Left lung (tissue), 10 donors: ENCODE measurements around the gene PCDHA4. TPM values are rescaled to one million over a fixed set of nuclear protein-coding genes. Genes with fewer than 3 reads are reported as not detected.
A peak's percentile ranks its signal among the peaks of the same experiment; 100 is the strongest.
"Not testable (repeated sequence)": the region's sequence is repeated elsewhere in the genome, so short reads cannot be mapped to it uniquely, and the experiment has no call there.

Experiments
- ATAC-seq: fragments of 200-7000 bp; cut with Tn5 transposase; one replicate; pipeline ENCODE4 v1.9.1; 2020; ENCODE audit warnings: moderate library complexity
- DNase-seq, 4 donors: peaks; one replicate each; pipeline ENCODE4 v3.0.0-alpha.2; 2013 to 2020
- H3K27ac ChIP-seq, 2 donors: fragments of 200-600 bp; sonication (generic) in 1 of 2; one replicate each; pipeline versions ENCODE4 v1.5.0 to v1.8.0; 2020 to 2021
- H3K27me3 ChIP-seq, 2 donors: fragments of 200-600 bp; sonication (generic) in 1 of 2; one replicate each; pipeline versions ENCODE4 v1.5.0 to v1.8.0; 2020 to 2021
- H3K36me3 ChIP-seq, 2 donors: fragments of 200-600 bp; sonication (generic) in 1 of 2; one replicate each; pipeline versions ENCODE4 v1.5.0 to v1.8.0; 2020 to 2021
- H3K4me1 ChIP-seq, 2 donors: fragments of 200-600 bp; one replicate each; pipeline ENCODE4 v1.8.0; 2021
- H3K4me3 ChIP-seq, 2 donors: fragments of 200-600 bp; sonication (generic) in 1 of 2; one replicate each; pipeline versions ENCODE4 v1.5.0 to v1.8.0; 2020 to 2021; ENCODE audit warnings: mild to moderate bottlenecking in 1 of 2
- H3K9me3 ChIP-seq, 2 donors: fragments of 200-600 bp; sonication (generic) in 1 of 2; one replicate each; pipeline versions ENCODE4 v1.5.0 to v1.8.0; 2020 to 2021
- CTCF ChIP-seq, 2 donors: fragments of 200-600 bp; sonication (generic) in 1 of 2; IDR thresholded peaks; one replicate each; pipeline versions ENCODE4 v1.5.0 to v1.8.0; 2021; ENCODE audit warnings: antibody characterized with exemption in 2 of 2
- intact Hi-C, 2 donors: fragments of 100-400 bp; cut with DNase I; formaldehyde crosslinking; loops; one replicate each; pipeline versions ENCODE4 v1.11.2 to v1.14.2; 2022
- polyA plus RNA-seq, 6 donors: library from polyadenylated mRNA; unstranded; fragments of 120-200 nt; gene quantifications; one replicate each; pipeline ENCODE4 v1.2.1, GENCODE V29; 2013; ENCODE audit not compliant: insufficient read length in 6 of 6
- total RNA-seq, 2 donors: library from RNA; stranded (reverse); fragmentation: NEBNext Ultra II Directional; extraction: Animal tissue kit (Norgen Biotek cat#: 25700); gene quantifications; one replicate each; pipeline ENCODE4 v1.2.1, GENCODE V29; 2021
- donor health status: DM: no; HTN: yes; CAD: no.
- donor health status: DM: no; HTN: no; CAD: no.

Gene PCDHA4
- total and polyA plus RNA-seq, 8 donors: 0.20 to 0.79 (median 0.50) TPM

- Histone ChIP-seq H3K9me3 (peaks cover 0 to 96% of the 10 kb centered on the region in 2 donors), H3K4me3 (no peak within 1 kb of the TSS), H3K27ac (no peak within 1 kb of the TSS), H3K36me3 (no peaks in the 10 kb centered on the region), H3K27me3 (peaks cover 10 to 50% of the 10 kb centered on the region in 2 donors), H3K4me1 (no peaks in the 10 kb centered on the region)
- DNase-seq: no peak
- no peak for ATAC-seq
- no peak for TF ChIP-seq CTCF (IDR thresholded peaks at IDR 0.05)
- intact Hi-C loops: no loop called here
These were observed 20.8 kb upstream of the PCDHA4 start, which contains the start of gene PCDHA1 for GRCh38 chr5:140785905-140786686. Gene PCDHA1 (plus strand): TSS chr5:140786140.

- H3K4me3 ChIP-seq, H3K27ac ChIP-seq, H3K36me3 ChIP-seq, ATAC-seq, H3K4me1 ChIP-seq, intact Hi-C loops: not testable (repeated sequence)
- H3K9me3 ChIP-seq: peaks cover 0 to 93% of the 10 kb centered on the region in 2 donors
- DNase-seq: peak in 1 of 4 donors; percentile 74
- peaks cover 10 to 55% of the 10 kb centered on the region in 2 donors for H3K27me3 ChIP-seq
These were observed 19.4 kb upstream of the PCDHA4 start for GRCh38 chr5:140787422-140787821.

DNA sequence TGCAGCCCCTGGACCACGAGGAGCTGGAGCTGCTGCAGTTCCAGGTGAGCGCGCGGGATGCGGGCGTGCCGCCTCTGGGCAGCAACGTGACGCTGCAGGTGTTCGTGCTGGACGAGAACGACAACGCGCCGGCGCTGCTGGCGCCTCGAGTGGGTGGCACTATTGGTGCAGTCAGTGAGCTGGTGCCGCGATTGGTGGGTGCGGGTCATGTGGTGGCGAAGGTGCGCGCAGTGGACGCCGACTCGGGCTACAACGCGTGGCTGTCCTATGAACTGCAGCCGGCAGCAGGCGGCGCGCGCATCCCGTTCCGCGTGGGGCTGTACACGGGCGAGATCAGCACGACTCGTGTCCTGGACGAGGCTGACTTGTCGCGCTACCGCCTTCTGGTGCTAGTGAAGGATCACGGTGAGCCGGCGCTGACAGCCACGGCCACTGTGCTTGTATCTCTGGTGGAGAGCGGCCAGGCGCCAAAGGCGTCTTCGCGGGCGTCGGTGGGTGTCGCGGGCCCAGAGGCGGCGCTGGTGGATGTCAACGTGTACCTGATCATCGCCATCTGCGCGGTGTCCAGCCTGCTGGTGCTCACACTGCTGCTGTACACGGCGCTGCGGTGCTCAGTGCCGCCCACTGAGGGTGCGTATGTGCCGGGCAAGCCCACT is 18.9 kb upstream of the PCDHA4 start:
- ATAC-seq, H3K4me3 ChIP-seq, intact Hi-C loops, H3K36me3 ChIP-seq, H3K27ac ChIP-seq, H3K4me1 ChIP-seq: not testable (repeated sequence)
- Histone ChIP-seq H3K9me3 (peaks cover 0 to 92% of the 10 kb centered on the region in 2 donors), H3K27me3 (peaks cover 10 to 61% of the 10 kb centered on the region in 2 donors)
- peak in 1 of 4 donors; percentile 71 for DNase-seq

DNA sequence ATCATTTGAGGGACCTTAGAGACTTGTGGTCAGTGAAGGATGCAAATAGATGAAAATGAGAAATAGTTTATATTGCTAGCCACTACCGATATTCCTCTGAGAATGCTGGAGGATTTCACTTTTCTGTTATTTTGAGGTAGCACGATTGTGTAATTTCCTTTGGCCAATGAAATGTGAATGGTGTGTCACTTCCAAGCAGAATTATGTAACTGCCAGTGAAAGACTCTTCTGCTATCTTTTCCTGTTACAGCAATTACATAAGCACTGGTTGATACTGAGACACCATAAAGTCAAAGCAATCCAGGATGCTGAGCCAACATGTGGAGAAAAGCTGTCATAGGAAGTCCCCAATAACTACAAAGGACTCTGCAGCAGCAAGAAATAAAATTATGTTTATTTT is 15.8 kb upstream of the PCDHA4 start:
- no peak overlapping the region for H3K4me3 ChIP-seq
- no peak for DNase-seq
- H3K4me1 ChIP-seq: no peaks in the 10 kb centered on the region
- TF ChIP-seq CTCF (IDR thresholded peaks at IDR 0.05): no peak
- no peak for ATAC-seq
- H3K9me3 ChIP-seq: peaks cover 0 to 91% of the 10 kb centered on the region in 2 donors
- H3K27ac ChIP-seq: no peak overlapping the region
- peaks cover 10 to 76% of the 10 kb centered on the region in 2 donors for H3K27me3 ChIP-seq
- H3K36me3 ChIP-seq: no peaks in the 10 kb centered on the region
- intact Hi-C loops: no loop called here

GRCh38 chr5:140794595-140795258 is 12.1 kb upstream of the PCDHA4 start, which contains the start of gene PCDHA2:
Gene PCDHA2 (plus strand): TSS chr5:140794852.
- Histone ChIP-seq H3K27me3 (peaks cover 0 to 66% of the 10 kb centered on the region in 2 donors), H3K4me3 (peak within 1 kb of the TSS in 1 of 2 donors; percentile 8), H3K36me3 (no peaks in the 10 kb centered on the region), H3K4me1 (no peaks in the 10 kb centered on the region), H3K27ac (no peak within 1 kb of the TSS), H3K9me3 (peaks cover 0 to 79% of the 10 kb centered on the region in 2 donors)
- DNase-seq (peak in 1 of 4 donors; percentile 7), ATAC-seq (no peak)
- TF ChIP-seq CTCF (IDR thresholded peaks at IDR 0.05): no peak
- intact Hi-C loops: no loop called here

- peaks cover 0 to 78% of the 10 kb centered on the region in 2 donors for H3K9me3 ChIP-seq
- no peak for DNase-seq
- H3K4me1 ChIP-seq: no peaks in the 10 kb centered on the region
- ATAC-seq: no peak
- no peak for TF ChIP-seq CTCF (IDR thresholded peaks at IDR 0.05)
- no peaks in the 10 kb centered on the region for H3K36me3 ChIP-seq
- peaks cover 0 to 69% of the 10 kb centered on the region in 2 donors for H3K27me3 ChIP-seq
- intact Hi-C loops: no loop called here
- no peak overlapping the region for H3K27ac ChIP-seq
- H3K4me3 ChIP-seq: peak overlapping the region in 1 of 2 donors; percentile 8
These were observed 11.6 kb upstream of the PCDHA4 start for GRCh38 chr5:140795259-140795641.

GRCh38 chr5:140796072-140796717 is 10.7 kb upstream of the PCDHA4 start:
- peak in 1 of 4 donors; percentile 77 for DNase-seq
- not testable (repeated sequence) for ATAC-seq
- H3K9me3 ChIP-seq: peaks cover 0 to 75% of the 10 kb centered on the region in 2 donors

More at GRCh38 chr5:140796072-140796717, 10.7 kb upstream of the PCDHA4 start:
- H3K4me1 ChIP-seq, intact Hi-C loops, H3K36me3 ChIP-seq, H3K4me3 ChIP-seq, H3K27ac ChIP-seq: not testable (repeated sequence)
- H3K27me3 ChIP-seq: peaks cover 0 to 73% of the 10 kb centered on the region in 2 donors
